Activated CD4-positive, alpha-beta T cell treated with anti-CD3 and anti-CD28 coated beads, Interleukin-2, amount 50 U/mL, for 1 hour (primary cell): Measurements from ENCODE around the gene FLCN.

ENCODE experiments used
- DNase-seq: peaks from one replicate; pipeline ENCODE4 v3.0.0-alpha.2; 2020

Gene FLCN

GRCh38 chr17:17235212-17236174 lies 1.5 kb downstream of the FLCN start:
- no peak for DNase-seq

DNA sequence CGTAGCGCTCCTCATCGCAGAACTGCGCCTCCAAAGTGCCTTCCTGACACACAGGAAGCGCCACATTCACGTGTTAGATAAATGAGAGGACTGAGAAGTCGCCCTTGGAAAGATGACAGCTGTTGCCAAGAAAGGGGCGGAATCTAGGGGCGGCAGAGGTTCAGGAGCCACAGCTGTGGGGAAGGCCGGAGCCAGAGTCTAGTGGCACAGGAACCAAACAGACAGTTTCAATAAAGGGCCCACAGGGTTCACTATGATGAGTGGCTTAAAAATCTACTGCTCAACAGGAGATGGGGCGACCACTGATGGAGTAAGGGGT lies 4.7 kb downstream of the FLCN start:
- no peak for DNase-seq

DNA sequence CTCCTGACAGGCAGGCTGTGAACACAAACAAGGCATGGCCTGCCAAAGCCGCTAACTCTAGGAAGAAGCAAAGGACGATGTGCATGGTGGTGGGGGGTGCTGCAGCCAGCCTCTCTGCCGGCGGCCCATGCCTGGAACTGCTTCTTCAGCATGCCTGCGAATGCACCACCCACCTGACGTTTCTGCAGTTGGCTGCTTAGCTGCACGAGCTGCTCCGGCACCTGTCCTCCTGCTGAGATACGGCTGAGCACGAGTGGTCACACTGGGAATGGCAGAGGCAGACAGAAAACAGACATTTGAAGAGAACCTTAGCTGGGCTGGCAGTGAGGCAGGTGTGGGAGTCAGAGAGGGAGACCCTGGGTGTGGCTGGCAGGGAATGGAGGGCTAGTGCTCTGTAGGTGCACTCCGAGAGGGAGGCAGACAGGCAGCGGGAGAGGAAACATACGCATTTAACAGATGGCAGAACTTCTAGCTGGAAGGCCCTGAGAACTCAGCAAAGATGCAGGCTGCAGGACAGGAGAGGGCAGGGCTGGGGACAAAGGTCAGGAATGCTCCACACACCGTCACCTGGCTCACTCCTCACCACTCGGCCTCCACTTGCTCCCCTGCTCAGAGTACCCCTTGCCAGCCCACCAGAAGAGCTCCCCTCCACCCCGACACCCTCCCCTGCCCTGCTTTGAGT lies 5.2 kb downstream of the FLCN start:
- no peak for DNase-seq

DNA sequence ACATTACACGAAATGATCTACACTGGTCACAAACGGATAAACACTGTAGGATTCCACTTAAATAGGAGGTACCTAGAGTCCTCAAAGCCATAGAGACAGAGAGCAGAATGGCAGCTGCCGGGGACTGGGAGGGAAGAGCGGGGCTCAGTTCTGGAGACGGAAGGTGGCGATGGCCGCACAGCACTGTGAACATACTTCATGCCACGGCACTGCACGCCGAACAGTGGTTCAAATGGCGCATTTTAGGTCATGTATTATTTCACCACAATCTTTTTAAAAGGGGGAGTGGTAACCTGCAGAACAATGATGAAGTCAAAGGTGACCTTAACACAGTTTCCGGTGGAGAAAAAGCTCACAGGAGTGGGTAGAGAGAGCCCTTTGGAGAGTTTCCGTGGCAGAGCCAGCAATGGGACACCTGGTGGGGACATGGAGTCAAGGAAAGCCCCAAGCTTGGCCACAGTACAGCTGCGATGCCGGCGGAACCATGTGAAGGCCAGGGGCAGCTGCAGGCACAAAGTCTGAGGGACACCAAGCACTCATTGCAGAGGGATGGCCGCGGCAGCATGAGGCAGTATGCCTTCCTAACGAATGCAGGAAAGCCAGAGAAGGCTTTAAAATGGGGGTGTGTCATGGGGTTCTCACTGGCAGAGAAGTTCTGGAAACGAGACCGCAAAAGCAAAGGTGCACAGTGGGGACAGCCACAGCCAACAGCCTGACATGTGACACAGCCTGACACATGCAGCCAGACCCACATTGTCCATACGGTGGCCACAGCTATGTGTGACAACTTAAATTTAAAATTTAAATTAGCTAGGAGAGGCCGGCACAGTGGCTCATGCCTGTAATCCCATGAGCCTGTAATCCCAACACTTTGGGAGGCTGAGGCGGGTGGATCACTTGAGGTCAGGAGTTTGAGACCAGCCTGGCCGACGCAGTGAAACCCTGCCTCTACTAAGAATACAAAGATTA lies 7.3 kb downstream of the FLCN start:
- no peak for DNase-seq

DNA sequence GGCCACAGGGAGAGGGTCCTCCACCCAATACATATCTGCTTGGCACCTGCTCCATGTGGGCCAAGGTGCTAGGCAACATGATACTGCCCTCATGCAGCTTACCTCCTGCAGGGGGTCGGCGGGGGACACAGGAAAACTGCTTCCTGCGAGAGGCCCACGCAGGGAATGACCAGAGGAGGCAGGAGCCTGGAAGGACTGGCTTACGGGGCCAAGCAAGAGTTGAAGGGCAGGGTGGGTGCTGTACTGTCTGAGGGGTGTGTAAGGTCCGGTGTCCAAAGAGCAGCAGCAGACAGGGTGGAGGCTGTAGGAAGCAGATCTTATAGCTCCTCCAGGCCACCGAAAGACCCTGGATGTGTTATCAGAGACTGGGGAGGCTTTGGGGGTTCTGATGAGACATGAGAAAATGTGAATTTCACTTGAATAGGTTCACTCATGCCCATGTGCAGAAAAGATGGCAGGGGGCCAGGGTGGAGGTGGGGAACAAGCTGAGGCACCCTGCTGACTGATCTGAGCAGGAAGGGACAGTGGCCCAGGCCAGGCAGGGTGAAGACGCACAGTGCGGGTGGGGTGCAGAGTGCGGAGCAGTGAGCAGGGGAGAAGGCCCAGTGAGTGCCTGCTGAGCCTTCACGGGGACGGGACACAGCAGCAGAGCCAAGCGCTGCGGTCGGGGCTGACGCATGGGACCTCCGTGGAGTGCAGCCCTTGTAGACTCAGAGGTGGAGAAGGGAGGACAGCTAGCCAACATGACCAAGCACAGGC lies 8.3 kb downstream of the FLCN start:
- DNase-seq, result no peak

- DNase-seq, result no peak
Measured at GRCh38 chr17:17227608-17228520, 9.1 kb downstream of the FLCN start.

- DNase-seq, result no peak
Measured at GRCh38 chr17:17226451-17227265, 10.3 kb downstream of the FLCN start.

- DNase-seq, result no peak
Measured at GRCh38 chr17:17225901-17226300, 11.1 kb downstream of the FLCN start.

GRCh38 chr17:17224137-17224536 lies 12.8 kb downstream of the FLCN start:
- no peak for DNase-seq

DNA sequence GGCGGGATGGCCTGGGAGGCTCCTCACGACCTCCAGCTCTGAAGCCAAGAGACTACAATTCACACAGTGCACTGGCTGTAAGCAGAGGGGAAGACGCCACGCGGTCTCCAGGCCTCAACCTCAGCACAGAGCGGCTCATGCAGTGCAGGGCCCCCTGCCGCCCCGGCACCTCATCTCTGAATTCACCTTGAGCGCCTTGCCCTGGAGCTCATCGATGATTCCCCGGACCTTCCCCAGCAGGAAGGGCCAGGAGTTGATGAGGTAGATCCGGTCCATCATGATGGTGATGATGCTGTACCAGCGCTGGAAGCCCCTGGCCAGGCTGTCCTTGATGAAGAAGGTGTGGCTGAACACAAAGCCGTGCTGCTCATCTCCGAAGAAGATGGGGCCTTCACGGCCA lies 13.2 kb downstream of the FLCN start:
- no peak for DNase-seq

DNA sequence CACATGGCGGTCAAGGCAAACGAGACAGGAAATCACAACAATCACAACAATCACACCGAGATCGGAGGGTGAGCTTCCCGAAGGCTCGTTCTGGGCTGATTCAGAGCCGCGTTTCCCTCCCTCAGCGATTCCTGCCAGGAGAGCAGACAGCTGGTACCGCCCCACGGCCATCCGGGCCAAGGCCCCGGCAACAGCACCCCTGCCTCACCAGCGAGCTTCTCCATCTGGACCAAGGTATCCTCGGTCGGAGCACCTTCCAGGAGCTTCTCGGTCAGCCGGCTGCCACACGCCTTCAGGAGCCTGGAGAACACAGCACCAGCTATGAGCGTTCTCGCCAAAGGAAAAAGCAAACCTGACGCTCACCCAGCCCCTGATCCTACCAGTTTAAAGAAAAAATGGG lies 15.6 kb downstream of the FLCN start:
- no peak for DNase-seq

GRCh38 chr17:17220529-17220928 lies 16.4 kb downstream of the FLCN start:
- DNase-seq, result no peak

DNA sequence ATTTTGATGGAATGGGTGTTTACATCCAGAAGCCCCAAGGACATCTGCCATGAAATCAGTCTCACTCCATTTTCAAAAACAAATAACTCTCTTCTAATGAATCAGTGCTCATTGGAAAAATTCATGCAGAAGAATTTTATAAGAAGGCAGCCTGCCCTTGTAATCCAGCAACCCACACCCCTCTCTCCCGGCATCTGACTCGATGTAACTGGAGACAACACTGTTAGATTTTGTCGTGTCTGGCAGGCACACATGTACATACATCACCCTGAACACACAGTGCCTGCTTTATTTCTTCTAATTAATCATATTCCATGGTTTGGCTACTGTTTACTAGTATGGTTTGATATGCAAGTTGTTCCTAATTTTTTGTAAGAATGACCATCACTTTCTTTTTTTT lies 19.0 kb downstream of the FLCN start:
- DNase-seq, result no peak

GRCh38 chr17:17216776-17217175 lies 20.2 kb downstream of the FLCN start:
- DNase-seq, result no peak

DNA sequence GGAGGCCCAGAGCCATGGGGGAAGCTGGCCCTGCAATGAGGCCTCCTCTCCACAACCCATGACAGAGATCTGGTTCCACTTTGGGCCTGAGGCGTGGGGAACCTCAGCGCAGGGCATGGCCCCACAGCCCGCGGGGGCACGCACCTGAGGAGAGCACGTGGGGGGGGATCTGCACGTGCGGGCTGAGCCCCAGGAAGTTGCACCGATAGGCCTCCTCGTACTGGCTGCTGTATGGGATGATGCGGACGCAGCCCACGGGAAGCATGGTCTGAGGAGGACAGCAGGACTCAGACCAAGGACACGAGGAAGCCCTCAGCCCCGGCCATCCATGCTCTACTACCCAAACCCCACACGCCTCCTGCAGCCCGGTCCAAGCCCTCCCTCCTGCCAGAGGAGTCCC lies 20.7 kb downstream of the FLCN start:
- no peak for DNase-seq

- no peak for DNase-seq
Measured at GRCh38 chr17:17215575-17215974, 21.4 kb downstream of the FLCN start.

GRCh38 chr17:17214646-17215436 lies 22.1 kb downstream of the FLCN start:
- no peak for DNase-seq

DNA sequence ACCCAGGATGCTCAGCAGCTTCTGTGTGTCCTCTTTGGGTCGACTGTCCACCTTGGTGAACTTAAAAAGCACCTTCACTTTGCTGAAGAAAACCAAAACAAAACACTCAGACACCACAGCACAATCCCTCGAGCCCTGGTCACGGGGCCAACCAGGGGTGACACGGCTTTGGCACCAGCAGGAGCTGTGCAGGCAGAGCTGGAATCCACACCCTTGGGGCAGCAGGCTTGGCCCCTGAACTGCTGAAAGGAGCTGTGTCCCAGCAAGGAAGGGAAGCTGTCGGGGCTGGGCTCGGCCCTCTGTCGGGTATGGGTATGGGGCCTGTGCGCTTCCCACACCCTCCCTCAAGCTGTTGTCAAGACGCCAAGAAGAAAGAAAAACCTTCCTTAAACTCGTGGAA lies 23.2 kb downstream of the FLCN start:
- no peak for DNase-seq

- DNase-seq, result no peak
Measured at GRCh38 chr17:17207998-17208397, 29.0 kb downstream of the FLCN start.

- no peak for DNase-seq
Measured at GRCh38 chr17:17206913-17207335, 30.0 kb downstream of the FLCN start.
